Retinal pigment epithelial cell (primary cell): ENCODE data around the gene TDRD9.

ENCODE experiments used
- DNase-seq: peaks from one replicate; pipeline ENCODE4 v3.0.0-alpha.2; 2010; ENCODE audit warnings: low read depth
- H3K4me3 ChIP-seq: 2 replicates; pipeline ENCODE4 v1.5.1; 2011; ENCODE audit warnings: mild to moderate bottlenecking, low read length, control low read depth, moderate library complexity
- TF ChIP-seq, protein P1 (sequence below): conservative IDR thresholded peaks from 2 replicates; pipeline ENCODE4 v1.5.1; 2011; ENCODE audit warnings: low read depth, low read length, control low read depth, inconsistent platforms

TDRD9 gene

DNA sequence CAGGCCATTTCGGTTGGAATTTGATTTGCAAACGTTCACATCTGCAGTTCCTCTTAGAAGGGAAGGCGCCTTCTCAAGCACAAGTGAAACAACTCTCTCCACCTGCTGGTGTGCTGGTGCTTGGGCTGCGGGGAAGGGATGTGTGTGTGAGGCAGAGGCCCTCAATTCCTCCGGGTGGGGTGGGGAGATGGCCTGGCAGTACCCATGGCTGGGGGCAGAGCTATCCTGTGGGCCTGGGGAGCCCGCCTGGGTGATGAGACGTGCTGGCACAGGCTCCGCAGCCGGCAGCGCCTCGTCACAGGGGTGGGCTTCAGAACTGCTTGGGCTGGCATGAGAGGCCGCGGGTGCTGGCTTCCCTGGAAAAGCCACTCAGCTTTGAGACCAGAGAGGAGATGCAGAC, 28.9 kb upstream of the TDRD9 start:
- H3K4me3 ChIP-seq: no peak overlapping the region
- TF ChIP-seq, protein P1, sequence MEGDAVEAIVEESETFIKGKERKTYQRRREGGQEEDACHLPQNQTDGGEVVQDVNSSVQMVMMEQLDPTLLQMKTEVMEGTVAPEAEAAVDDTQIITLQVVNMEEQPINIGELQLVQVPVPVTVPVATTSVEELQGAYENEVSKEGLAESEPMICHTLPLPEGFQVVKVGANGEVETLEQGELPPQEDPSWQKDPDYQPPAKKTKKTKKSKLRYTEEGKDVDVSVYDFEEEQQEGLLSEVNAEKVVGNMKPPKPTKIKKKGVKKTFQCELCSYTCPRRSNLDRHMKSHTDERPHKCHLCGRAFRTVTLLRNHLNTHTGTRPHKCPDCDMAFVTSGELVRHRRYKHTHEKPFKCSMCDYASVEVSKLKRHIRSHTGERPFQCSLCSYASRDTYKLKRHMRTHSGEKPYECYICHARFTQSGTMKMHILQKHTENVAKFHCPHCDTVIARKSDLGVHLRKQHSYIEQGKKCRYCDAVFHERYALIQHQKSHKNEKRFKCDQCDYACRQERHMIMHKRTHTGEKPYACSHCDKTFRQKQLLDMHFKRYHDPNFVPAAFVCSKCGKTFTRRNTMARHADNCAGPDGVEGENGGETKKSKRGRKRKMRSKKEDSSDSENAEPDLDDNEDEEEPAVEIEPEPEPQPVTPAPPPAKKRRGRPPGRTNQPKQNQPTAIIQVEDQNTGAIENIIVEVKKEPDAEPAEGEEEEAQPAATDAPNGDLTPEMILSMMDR: no peak
- no peak for DNase-seq

DNA sequence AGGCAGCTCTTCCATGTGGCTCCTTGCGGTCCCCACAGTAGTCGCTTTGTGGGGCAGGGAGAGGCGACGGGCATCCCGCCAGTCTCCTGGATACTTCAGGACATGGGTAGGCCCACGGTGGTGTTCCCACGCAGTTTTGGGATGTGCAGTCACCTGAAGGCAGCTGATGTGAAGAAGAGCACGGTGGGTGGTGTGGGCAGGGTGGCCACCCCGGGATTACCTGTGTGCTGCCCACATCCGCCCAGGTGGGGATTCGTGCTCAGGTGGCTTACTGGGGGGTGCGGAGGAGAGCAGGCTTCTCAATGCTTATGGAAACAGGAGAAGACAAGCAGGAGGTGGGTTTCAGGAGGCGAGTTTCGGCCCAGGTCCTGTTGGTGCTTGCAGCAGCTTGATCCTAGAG, 28.4 kb upstream of the TDRD9 start:
- H3K4me3 ChIP-seq: no peak overlapping the region
- DNase-seq: no peak
- TF ChIP-seq, protein P1: no peak

DNA sequence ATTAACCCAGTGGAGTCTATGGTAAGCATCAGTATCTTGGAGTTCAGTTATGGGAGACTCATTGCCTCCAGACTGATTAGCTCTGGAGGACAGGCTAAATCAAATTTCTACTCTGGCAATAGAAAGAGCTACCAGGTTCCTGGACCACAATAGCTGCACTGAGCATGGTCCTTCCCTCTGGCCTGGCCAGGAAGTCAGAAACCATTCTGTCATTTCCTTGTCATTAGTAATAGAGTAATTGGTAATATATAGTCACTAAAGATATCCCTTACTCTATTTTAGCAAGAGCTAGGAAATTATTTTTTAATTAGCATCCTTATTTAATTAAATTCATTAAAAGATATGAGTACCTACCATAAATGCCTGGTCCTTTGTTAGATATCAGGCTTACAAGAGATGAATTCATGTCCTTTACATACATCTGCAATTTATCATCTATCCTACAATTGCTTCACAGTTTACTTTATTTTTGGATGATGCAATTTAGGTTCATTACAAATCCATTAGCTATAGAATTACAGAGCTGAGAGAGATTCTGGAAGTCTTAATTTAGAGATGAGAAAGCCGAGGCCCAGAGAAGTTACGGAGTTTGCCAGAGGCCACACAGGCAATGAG, 23.7 kb upstream of the TDRD9 start:
- DNase-seq: no peak
- TF ChIP-seq, protein P1: no peak
- H3K4me3 ChIP-seq: no peak overlapping the region

- no peak overlapping the region for H3K4me3 ChIP-seq
- no peak for DNase-seq
- TF ChIP-seq, protein P1: peak; percentile 8
These were observed 22.3 kb upstream of the TDRD9 start for GRCh38 chr14:103905842-103906456.

DNA sequence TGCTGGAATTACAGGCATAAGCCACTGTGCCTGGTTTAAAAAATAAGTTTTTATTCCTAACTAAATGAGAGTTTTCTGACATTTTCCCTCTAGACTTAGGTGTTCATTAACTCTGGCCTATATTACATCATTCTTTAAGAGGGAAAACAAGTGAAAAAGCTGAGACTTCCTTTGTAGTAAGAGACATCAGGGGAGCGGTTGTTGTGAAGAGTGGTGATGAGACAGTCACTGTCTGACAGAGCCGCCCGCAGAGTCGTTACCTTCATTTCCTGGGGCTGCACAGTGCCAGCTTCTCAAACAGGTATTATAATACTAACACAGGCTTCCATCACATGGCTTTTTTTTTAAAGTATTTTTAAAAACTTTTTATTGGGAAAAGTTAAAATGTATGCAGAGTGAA, 19.7 kb upstream of the TDRD9 start:
- no peak for DNase-seq
- H3K4me3 ChIP-seq: no peak overlapping the region
- TF ChIP-seq, protein P1: no peak

DNA sequence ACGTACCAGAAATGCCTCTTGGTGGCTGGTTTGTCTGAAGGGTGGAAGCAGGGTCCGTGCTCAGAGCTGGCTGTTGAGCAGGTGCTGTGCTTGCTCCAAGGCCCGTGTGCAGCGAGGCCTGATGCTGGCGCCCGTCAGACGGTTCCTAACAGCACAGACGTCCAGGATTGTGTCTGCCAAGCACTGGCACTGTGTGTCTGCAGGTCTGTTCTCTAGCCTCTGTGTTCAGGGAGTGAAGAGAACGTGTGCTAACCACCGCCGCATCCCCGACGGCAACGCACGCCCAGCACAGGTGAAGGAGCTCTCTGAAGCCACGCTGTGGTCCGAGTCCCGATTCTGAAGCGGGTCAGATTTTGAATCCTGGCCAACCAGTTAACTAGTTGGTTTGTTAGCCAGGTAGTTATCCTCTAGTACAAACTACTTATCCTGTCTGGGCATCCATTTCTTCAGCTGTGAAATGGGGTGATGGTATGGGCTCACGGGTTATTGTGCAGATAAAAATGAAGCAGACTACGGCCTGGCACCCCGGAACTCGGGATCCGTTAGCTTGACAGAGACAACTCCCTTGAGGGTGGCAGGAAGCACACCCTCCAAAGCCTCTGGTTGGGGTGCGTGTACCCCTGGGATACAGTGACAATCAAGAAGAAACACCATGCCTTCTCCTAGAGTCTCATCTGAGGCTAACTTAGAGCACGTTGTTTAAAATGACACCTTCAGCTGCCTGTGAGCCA, 18.6 kb upstream of the TDRD9 start:
- peak overlapping the region; percentile 1 for H3K4me3 ChIP-seq
- TF ChIP-seq, protein P1: no peak

More for the DNA sequence above, 18.6 kb upstream of the TDRD9 start:
- no peak for DNase-seq
